K562 (cell line): ENCODE measurements around the gene REP15. TPM values are rescaled to one million over a fixed set of nuclear protein-coding genes. Genes with fewer than 3 reads are reported as not detected.
A peak's percentile ranks its signal among the peaks of the same experiment; 100 is the strongest.

Experiments used
- BHLHE40 ChIP-seq: IDR thresholded peaks from 2 replicates; pipeline ENCODE4 v1.6.1; 2011; ENCODE audit warnings: low read length, improper control_type of control experiment
- CHD2 ChIP-seq: IDR thresholded peaks from 2 replicates; pipeline ENCODE4 v1.6.1; 2011; ENCODE audit warnings: low read depth, low read length
- FOXM1 ChIP-seq, 2 experiments: fragments of 450-650 bp in 1 of 2; sonication (generic) in 1 of 2; formaldehyde crosslinking in 1 of 2; IDR thresholded peaks; 2 replicates each; pipeline versions ENCODE4 v1.6.1 to v1.9.0; 2017 to 2022; ENCODE audit warnings: low read depth in 2 of 2, mild to moderate bottlenecking in 2 of 2, missing genetic modification reagents in 1 of 2, moderate library complexity in 1 of 2
- MCM5 ChIP-seq: fragments of 450-650 bp; IDR thresholded peaks from 2 replicates; pipeline ENCODE4 v1.6.1; 2016; ENCODE audit warnings: low read depth
- MTA3 ChIP-seq: fragments of 450-650 bp; formaldehyde crosslinking; IDR thresholded peaks from 2 replicates; pipeline ENCODE4 v1.6.1; 2017; ENCODE audit warnings: mild to moderate bottlenecking, borderline replicate concordance
- RBM39 ChIP-seq: fragments of 200-400 bp; formaldehyde crosslinking; optimal IDR thresholded peaks from 2 replicates; pipeline ENCODE3; 2018; ENCODE audit warnings: low read depth, low read length
- SMAD1 ChIP-seq: fragments of 150-350 bp; IDR thresholded peaks from 2 replicates; pipeline ENCODE4 v1.6.1; 2014; ENCODE audit warnings: low read length, low read depth; ENCODE audit not compliant: partially characterized antibody
- SRSF1 ChIP-seq: fragments of 200-400 bp; formaldehyde crosslinking; IDR thresholded peaks from 2 replicates; pipeline ENCODE4 v1.6.1; 2017; ENCODE audit warnings: mild to moderate bottlenecking, low read depth, low read length, moderate library complexity
- TAF1 ChIP-seq: IDR thresholded peaks from 2 replicates; pipeline ENCODE4 v1.6.1; 2011; ENCODE audit warnings: mild to moderate bottlenecking, low read length, moderate library complexity; ENCODE audit not compliant: insufficient read depth, control insufficient read depth, severe bottlenecking; ENCODE audit errors: extremely low read depth
- ZNF3 ChIP-seq: fragments of 250-450 bp; sonication (Bioruptor Pico); IDR thresholded peaks from 2 replicates; pipeline ENCODE4 v1.5.0; 2021; ENCODE audit warnings: mild to moderate bottlenecking, moderate library complexity
- ZNF696 ChIP-seq: fragments of 250-450 bp; sonication (Bioruptor Pico); conservative IDR thresholded peaks from 2 replicates; pipeline ENCODE4 v1.4.0; 2020; ENCODE audit warnings: mild to moderate bottlenecking, moderate library complexity
- ZNF699 ChIP-seq: fragments of 250-450 bp; sonication (Bioruptor Pico); IDR thresholded peaks from 2 replicates; pipeline ENCODE4 v1.8.0; 2021; ENCODE audit warnings: mild to moderate bottlenecking, moderate library complexity; ENCODE audit not compliant: insufficient replicate concordance
- polyA plus RNA-seq, 8 experiments: library from polyadenylated mRNA; depleted of rRNA in 4 of 8; stranded (reverse) in 5 of 8; unstranded in 3 of 8; fragments of >200 nt; fragmentation: Nextera tagmentation in 2 of 8; fragmentation: Illumina TruSeq in 1 of 8; extraction: Ambion mirVana in 2 of 8; extraction: Trizol in 1 of 8; gene quantifications; 2 replicates each; pipeline versions ENCODE4 v1.2.1 to v1.2.3, GENCODE V29; 2011 to 2014; ENCODE audit warnings: inconsistent platforms in 1 of 8, missing spikeins in 1 of 8
- total RNA-seq, 7 experiments: library from RNA; depleted of rRNA in 6 of 7; stranded (reverse); fragments of >200 nt in 6 of 7; fragmentation: Illumina TruSeq in 2 of 7; extraction: Trizol in 2 of 7; gene quantifications; 2 replicates each; pipeline versions ENCODE4 v1.2.1 to v1.2.3, GENCODE V29; 2011 to 2021; ENCODE audit warnings: low replicate concordance in 1 of 7
- TF ChIP-seq, protein P1 (sequence below): fragments of 250-450 bp; sonication (Bioruptor Pico); IDR thresholded peaks from 2 replicates; pipeline ENCODE4 v1.4.0; 2020
- TF ChIP-seq, protein P2 (sequence below): fragments of 450-650 bp; formaldehyde crosslinking; IDR thresholded peaks from 2 replicates; pipeline ENCODE4 v1.4.0; 2022; ENCODE audit warnings: mild to moderate bottlenecking, moderate library complexity
- TF ChIP-seq, protein P3 (sequence below): fragments of 250-450 bp; sonication (Bioruptor Pico); IDR thresholded peaks from 2 replicates; pipeline ENCODE4 v1.4.0; 2020; ENCODE audit warnings: mild to moderate bottlenecking
- TF ChIP-seq, protein P4 (sequence below): sonication (generic); formaldehyde crosslinking; IDR thresholded peaks from 2 replicates; pipeline ENCODE4 v1.9.0; 2022; ENCODE audit warnings: mild to moderate bottlenecking, missing genetic modification reagents
- TF ChIP-seq, protein P5 (sequence below): fragments of 450-650 bp; IDR thresholded peaks from 2 replicates; pipeline ENCODE4 v1.6.1; 2014; ENCODE audit warnings: low read depth, mild to moderate bottlenecking, moderate library complexity, borderline replicate concordance
- TF ChIP-seq, protein P6 (sequence below): fragments of 250-450 bp; sonication (Bioruptor Pico); IDR thresholded peaks from 2 replicates; pipeline ENCODE4 v1.5.0; 2022; ENCODE audit warnings: mild to moderate bottlenecking

REP15 gene
- total and polyA plus RNA-seq, 9 of the 15 experiments (the other 6 are each of a cell fraction or from before 2014, with no cell fraction given): not detected

DNA sequence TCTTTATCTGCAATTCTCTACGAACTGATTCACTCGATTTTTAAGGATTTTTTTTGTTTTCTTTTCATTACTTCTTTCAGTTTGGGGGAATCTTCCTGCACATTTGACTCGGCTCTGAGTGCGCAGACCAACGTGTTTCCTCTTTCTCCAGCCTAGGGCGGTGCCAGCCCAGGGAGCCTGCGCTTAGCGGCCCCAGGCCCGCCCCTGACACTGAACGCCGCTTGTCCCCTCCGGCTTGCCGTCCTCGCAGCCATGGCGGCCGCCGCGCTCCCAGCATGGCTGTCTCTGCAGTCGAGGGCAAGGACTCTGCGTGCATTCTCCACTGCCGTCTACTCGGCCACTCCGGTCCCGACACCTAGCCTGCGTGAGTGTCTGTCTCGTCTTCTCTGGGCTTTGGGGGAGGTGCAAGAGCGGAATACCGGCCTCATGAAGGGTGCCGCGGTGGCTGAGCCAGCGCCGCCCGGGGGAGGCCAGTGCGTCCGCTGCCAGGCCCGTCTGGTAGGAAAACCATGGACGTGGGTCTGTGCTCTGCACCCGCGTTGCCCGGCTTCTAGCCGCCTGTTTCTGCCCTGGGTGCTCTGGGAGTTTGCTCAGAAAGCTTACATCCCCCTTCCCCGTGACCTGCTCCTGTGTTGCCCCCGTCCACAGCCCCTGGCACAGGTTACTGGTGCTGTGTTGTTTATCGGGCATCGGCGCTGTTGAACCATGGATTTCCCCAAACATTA lies 14.5 kb downstream of the REP15 start, which contains the start of gene MRPS35 (continued):
- no peak for TF ChIP-seq ZNF3 (CRISPR knock-in tag)
- TF ChIP-seq FOXM1 (IDR thresholded peaks at IDR 0.05; ENCODE audit: low read depth): no peak
- no peak for TF ChIP-seq FOXM1 (CRISPR knock-in tag; IDR thresholded peaks at IDR 0.05; ENCODE audit: low read depth)
- TF ChIP-seq, protein P1, sequence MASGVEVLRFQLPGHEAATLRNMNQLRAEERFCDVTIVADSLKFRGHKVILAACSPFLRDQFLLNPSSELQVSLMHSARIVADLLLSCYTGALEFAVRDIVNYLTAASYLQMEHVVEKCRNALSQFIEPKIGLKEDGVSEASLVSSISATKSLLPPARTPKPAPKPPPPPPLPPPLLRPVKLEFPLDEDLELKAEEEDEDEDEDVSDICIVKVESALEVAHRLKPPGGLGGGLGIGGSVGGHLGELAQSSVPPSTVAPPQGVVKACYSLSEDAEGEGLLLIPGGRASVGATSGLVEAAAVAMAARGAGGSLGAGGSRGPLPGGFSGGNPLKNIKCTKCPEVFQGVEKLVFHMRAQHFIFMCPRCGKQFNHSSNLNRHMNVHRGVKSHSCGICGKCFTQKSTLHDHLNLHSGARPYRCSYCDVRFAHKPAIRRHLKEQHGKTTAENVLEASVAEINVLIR (CRISPR knock-in tag): no peak
- TF ChIP-seq BHLHE40: 0 out of 2 replicates have a peak, but pooled peaks have one; percentile 17
- TF ChIP-seq TAF1: peak; percentile 91
- no peak for TF ChIP-seq ZNF699 (CRISPR knock-in tag)
- TF ChIP-seq, protein P2, sequence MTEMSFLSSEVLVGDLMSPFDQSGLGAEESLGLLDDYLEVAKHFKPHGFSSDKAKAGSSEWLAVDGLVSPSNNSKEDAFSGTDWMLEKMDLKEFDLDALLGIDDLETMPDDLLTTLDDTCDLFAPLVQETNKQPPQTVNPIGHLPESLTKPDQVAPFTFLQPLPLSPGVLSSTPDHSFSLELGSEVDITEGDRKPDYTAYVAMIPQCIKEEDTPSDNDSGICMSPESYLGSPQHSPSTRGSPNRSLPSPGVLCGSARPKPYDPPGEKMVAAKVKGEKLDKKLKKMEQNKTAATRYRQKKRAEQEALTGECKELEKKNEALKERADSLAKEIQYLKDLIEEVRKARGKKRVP: no peak
- no peak for TF ChIP-seq MCM5
- TF ChIP-seq, protein P3, sequence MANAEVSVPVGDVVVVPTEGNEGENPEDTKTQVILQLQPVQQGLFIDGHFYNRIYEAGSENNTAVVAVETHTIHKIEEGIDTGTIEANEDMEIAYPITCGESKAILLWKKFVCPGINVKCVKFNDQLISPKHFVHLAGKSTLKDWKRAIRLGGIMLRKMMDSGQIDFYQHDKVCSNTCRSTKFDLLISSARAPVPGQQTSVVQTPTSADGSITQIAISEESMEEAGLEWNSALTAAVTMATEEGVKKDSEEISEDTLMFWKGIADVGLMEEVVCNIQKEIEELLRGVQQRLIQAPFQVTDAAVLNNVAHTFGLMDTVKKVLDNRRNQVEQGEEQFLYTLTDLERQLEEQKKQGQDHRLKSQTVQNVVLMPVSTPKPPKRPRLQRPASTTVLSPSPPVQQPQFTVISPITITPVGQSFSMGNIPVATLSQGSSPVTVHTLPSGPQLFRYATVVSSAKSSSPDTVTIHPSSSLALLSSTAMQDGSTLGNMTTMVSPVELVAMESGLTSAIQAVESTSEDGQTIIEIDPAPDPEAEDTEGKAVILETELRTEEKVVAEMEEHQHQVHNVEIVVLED (CRISPR knock-in tag): 0 out of 2 replicates have a peak, but pooled peaks have one; percentile 49
- TF ChIP-seq SRSF1: no peak
- TF ChIP-seq, protein P4, sequence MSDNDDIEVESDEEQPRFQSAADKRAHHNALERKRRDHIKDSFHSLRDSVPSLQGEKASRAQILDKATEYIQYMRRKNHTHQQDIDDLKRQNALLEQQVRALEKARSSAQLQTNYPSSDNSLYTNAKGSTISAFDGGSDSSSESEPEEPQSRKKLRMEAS: peak; percentile 91
- no peak for TF ChIP-seq RBM39
- TF ChIP-seq SMAD1: no peak
- 0 out of 2 replicates have a peak, but pooled peaks have one; percentile 27 for TF ChIP-seq CHD2
- no peak for TF ChIP-seq ZNF696
- TF ChIP-seq, protein P5, sequence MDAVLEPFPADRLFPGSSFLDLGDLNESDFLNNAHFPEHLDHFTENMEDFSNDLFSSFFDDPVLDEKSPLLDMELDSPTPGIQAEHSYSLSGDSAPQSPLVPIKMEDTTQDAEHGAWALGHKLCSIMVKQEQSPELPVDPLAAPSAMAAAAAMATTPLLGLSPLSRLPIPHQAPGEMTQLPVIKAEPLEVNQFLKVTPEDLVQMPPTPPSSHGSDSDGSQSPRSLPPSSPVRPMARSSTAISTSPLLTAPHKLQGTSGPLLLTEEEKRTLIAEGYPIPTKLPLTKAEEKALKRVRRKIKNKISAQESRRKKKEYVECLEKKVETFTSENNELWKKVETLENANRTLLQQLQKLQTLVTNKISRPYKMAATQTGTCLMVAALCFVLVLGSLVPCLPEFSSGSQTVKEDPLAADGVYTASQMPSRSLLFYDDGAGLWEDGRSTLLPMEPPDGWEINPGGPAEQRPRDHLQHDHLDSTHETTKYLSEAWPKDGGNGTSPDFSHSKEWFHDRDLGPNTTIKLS: peak; percentile 38; the same call in 1 of the 2 replicates
- TF ChIP-seq, protein P6, sequence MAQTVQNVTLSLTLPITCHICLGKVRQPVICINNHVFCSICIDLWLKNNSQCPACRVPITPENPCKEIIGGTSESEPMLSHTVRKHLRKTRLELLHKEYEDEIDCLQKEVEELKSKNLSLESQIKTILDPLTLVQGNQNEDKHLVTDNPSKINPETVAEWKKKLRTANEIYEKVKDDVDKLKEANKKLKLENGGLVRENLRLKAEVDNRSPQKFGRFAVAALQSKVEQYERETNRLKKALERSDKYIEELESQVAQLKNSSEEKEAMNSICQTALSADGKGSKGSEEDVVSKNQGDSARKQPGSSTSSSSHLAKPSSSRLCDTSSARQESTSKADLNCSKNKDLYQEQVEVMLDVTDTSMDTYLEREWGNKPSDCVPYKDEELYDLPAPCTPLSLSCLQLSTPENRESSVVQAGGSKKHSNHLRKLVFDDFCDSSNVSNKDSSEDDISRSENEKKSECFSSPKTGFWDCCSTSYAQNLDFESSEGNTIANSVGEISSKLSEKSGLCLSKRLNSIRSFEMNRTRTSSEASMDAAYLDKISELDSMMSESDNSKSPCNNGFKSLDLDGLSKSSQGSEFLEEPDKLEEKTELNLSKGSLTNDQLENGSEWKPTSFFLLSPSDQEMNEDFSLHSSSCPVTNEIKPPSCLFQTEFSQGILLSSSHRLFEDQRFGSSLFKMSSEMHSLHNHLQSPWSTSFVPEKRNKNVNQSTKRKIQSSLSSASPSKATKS: no peak
- peak; percentile 99 for TF ChIP-seq MTA3
